WERI-Rb-1 (cell line): ENCODE data around the gene KCNAB1.

Source experiments
- DNase-seq: peaks from one replicate; pipeline ENCODE4 v3.0.0-alpha.2; 2020
- H3K27ac ChIP-seq: fragments of 250-450 bp; sonication (Bioruptor Pico); 2 replicates; pipeline ENCODE4 v1.5.1; 2020; ENCODE audit warnings: mild to moderate bottlenecking, moderate library complexity
- H3K27me3 ChIP-seq: fragments of 250-450 bp; sonication (Bioruptor Pico); 2 replicates; pipeline ENCODE4 v1.5.1; 2021; ENCODE audit warnings: mild to moderate bottlenecking, low read depth, moderate library complexity; ENCODE audit not compliant: insufficient read depth, severe bottlenecking
- H3K36me3 ChIP-seq: fragments of 250-450 bp; sonication (Bioruptor Pico); 2 replicates; pipeline ENCODE4 v1.5.1; 2020; ENCODE audit warnings: mild to moderate bottlenecking, moderate library complexity
- H3K4me3 ChIP-seq: 2 replicates; pipeline ENCODE4 v1.5.1; 2011; ENCODE audit warnings: low read depth, mild to moderate bottlenecking, control low read depth, low read length
- H3K9me3 ChIP-seq: fragments of 250-450 bp; sonication (Bioruptor Pico); 2 replicates; pipeline ENCODE4 v1.5.1; 2021; ENCODE audit warnings: mild to moderate bottlenecking, moderate library complexity; ENCODE audit not compliant: severe bottlenecking
- CTCF ChIP-seq: IDR thresholded peaks from 2 replicates; pipeline ENCODE4 v1.5.1; 2011; ENCODE audit warnings: low read depth, mild to moderate bottlenecking, control low read depth, inconsistent platforms, low read length

Gene KCNAB1

GRCh38 chr3:156144060-156144459, 23.7 kb downstream of the KCNAB1 start:
- H3K4me3 ChIP-seq: no peak overlapping the region
- H3K27ac ChIP-seq: no peak overlapping the region
- no peaks in the 10 kb centered on the region for H3K9me3 ChIP-seq
- no peaks in the 10 kb centered on the region for H3K27me3 ChIP-seq
- H3K36me3 ChIP-seq: no peaks in the 10 kb centered on the region
- TF ChIP-seq CTCF: no peak
- DNase-seq: no peak

- TF ChIP-seq CTCF: no peak
- Histone ChIP-seq H3K9me3 (no peaks in the 10 kb centered on the region), H3K27ac (no peak overlapping the region), H3K27me3 (no peaks in the 10 kb centered on the region), H3K36me3 (no peaks in the 10 kb centered on the region), H3K4me3 (no peak overlapping the region)
- no peak for DNase-seq
Measured at GRCh38 chr3:156145866-156146265, 25.5 kb downstream of the KCNAB1 start.

- TF ChIP-seq CTCF: no peak
- Histone ChIP-seq H3K36me3 (no peaks in the 10 kb centered on the region), H3K27me3 (no peaks in the 10 kb centered on the region), H3K4me3 (no peak overlapping the region), H3K27ac (no peak overlapping the region), H3K9me3 (no peaks in the 10 kb centered on the region)
- no peak for DNase-seq
Measured at GRCh38 chr3:156148345-156148945, 28.1 kb downstream of the KCNAB1 start.

- no peaks in the 10 kb centered on the region for H3K36me3 ChIP-seq
- H3K27ac ChIP-seq: no peak overlapping the region
- no peak for DNase-seq
- TF ChIP-seq CTCF: no peak
- H3K27me3 ChIP-seq: no peaks in the 10 kb centered on the region
- no peaks in the 10 kb centered on the region for H3K9me3 ChIP-seq
- H3K4me3 ChIP-seq: no peak overlapping the region
Measured at GRCh38 chr3:156148946-156149381, 28.6 kb downstream of the KCNAB1 start.

- TF ChIP-seq CTCF: no peak
- no peak overlapping the region for H3K4me3 ChIP-seq
- no peaks in the 10 kb centered on the region for H3K27me3 ChIP-seq
- no peak for DNase-seq
- no peaks in the 10 kb centered on the region for H3K36me3 ChIP-seq
- no peak overlapping the region for H3K27ac ChIP-seq
- H3K9me3 ChIP-seq: no peaks in the 10 kb centered on the region
Measured at GRCh38 chr3:156149876-156150275, 29.5 kb downstream of the KCNAB1 start.

GRCh38 chr3:156150434-156151066, 30.2 kb downstream of the KCNAB1 start:
- DNase-seq: peak; percentile 19
- Histone ChIP-seq H3K27me3 (no peaks in the 10 kb centered on the region), H3K36me3 (no peaks in the 10 kb centered on the region), H3K4me3 (no peak overlapping the region), H3K9me3 (no peaks in the 10 kb centered on the region), H3K27ac (no peak overlapping the region)
- TF ChIP-seq CTCF: peak; percentile 68
